HepG2 (cell line): ENCODE data around the gene ROM1. TPM values are rescaled to one million over a fixed set of nuclear protein-coding genes. Genes with fewer than 3 reads are reported as not detected.

Experiments
- AGO2 ChIP-seq: fragments of 200-400 bp; formaldehyde crosslinking; optimal IDR thresholded peaks from 2 replicates; pipeline ENCODE3; 2017; ENCODE audit warnings: mild to moderate bottlenecking, low read depth, low read length, moderate library complexity
- DMAP1 ChIP-seq: IDR thresholded peaks from 2 replicates; pipeline ENCODE4 v1.6.1; 2016
- HDAC6 ChIP-seq: fragments of 200-600 bp; sonication (generic); IDR thresholded peaks from 2 replicates; pipeline ENCODE4 v1.7.0; 2017; ENCODE audit warnings: mild to moderate bottlenecking, antibody characterized with exemption, low read length, low read depth
- HOXA9 ChIP-seq: sonication (generic); formaldehyde crosslinking; IDR thresholded peaks from 2 replicates; pipeline ENCODE4 v1.8.1; 2022; ENCODE audit warnings: missing genetic modification reagents, mild to moderate bottlenecking, moderate library complexity, borderline replicate concordance
- IKZF1 ChIP-seq: fragments of 450-650 bp; IDR thresholded peaks from 2 replicates; pipeline ENCODE4 v1.7.1; 2016
- KMT2B ChIP-seq: IDR thresholded peaks from 2 replicates; pipeline ENCODE4 v1.6.1; 2016; ENCODE audit warnings: missing genetic modification reagents, missing compliant biosample characterization
- MED13 ChIP-seq: sonication (generic); formaldehyde crosslinking; IDR thresholded peaks from 2 replicates; pipeline ENCODE4 v1.5.0; 2020; ENCODE audit warnings: missing genetic modification reagents
- NBN ChIP-seq: fragments of 450-650 bp; conservative IDR thresholded peaks from 2 replicates; pipeline ENCODE4 v1.6.1; 2017
- NCOA1 ChIP-seq: sonication (generic); formaldehyde crosslinking; IDR thresholded peaks from 2 replicates; pipeline ENCODE4 v1.9.0; 2021; ENCODE audit warnings: missing genetic modification reagents
- REL ChIP-seq: sonication (generic); formaldehyde crosslinking; conservative IDR thresholded peaks from 2 replicates; pipeline ENCODE4 v1.8.0; 2022; ENCODE audit warnings: mild to moderate bottlenecking, missing genetic modification reagents, moderate library complexity
- REXO4 ChIP-seq: sonication (generic); formaldehyde crosslinking; IDR thresholded peaks from 2 replicates; pipeline ENCODE4 v1.8.0; 2022; ENCODE audit warnings: missing genetic modification reagents, mild to moderate bottlenecking, borderline replicate concordance
- SOX6 ChIP-seq, 2 experiments: fragments of 450-650 bp in 1 of 2; sonication (generic) in 1 of 2; formaldehyde crosslinking in 1 of 2; IDR thresholded peaks; 2 replicates each; pipeline versions ENCODE4 v1.4.0 to v1.6.1; 2017 to 2020; ENCODE audit warnings: antibody characterized with exemption in 1 of 2, mild to moderate bottlenecking in 1 of 2, missing genetic modification reagents in 1 of 2
- ZFY ChIP-seq: sonication (generic); formaldehyde crosslinking; IDR thresholded peaks from 2 replicates; pipeline ENCODE4 v1.4.0; 2020; ENCODE audit warnings: missing genetic modification reagents
- ZNF138 ChIP-seq: sonication (generic); formaldehyde crosslinking; IDR thresholded peaks from 2 replicates; pipeline ENCODE4 v1.5.0; 2020; ENCODE audit warnings: mild to moderate bottlenecking, low read depth, missing genetic modification reagents
- ZNF496 ChIP-seq: sonication (generic); formaldehyde crosslinking; IDR thresholded peaks from 2 replicates; pipeline ENCODE4 v1.8.1; 2023; ENCODE audit warnings: mild to moderate bottlenecking, moderate library complexity, missing genetic modification reagents; ENCODE audit not compliant: insufficient replicate concordance
- ZNF510 ChIP-seq: sonication (generic); formaldehyde crosslinking; IDR thresholded peaks from 2 replicates; pipeline ENCODE4 v1.4.0; 2020; ENCODE audit warnings: low read depth, mild to moderate bottlenecking, missing genetic modification reagents
- ZSCAN12 ChIP-seq: sonication (generic); formaldehyde crosslinking; IDR thresholded peaks from 2 replicates; pipeline ENCODE4 v1.9.0; 2021; ENCODE audit warnings: mild to moderate bottlenecking, missing genetic modification reagents
- polyA plus RNA-seq, 8 experiments: library from polyadenylated mRNA; depleted of rRNA in 3 of 8; stranded (reverse) in 7 of 8; unstranded in 1 of 8; fragments of >200 nt; fragmentation: Illumina TruSeq in 4 of 8; extraction: Trizol in 4 of 8; gene quantifications; 2 replicates each; pipeline versions ENCODE4 v1.2.1 to v1.2.3, GENCODE V29; 2011 to 2016; ENCODE audit warnings: low read depth in 4 of 8, missing spikeins in 1 of 8, mixed read lengths in 1 of 8; ENCODE audit not compliant: insufficient read depth in 1 of 8
- total RNA-seq, 5 experiments: library from RNA; depleted of rRNA; stranded (reverse); fragments of >200 nt; fragmentation: Illumina TruSeq; extraction: Trizol; gene quantifications; 2 replicates each; pipeline ENCODE4 v1.2.3, GENCODE V29; 2016; ENCODE audit warnings: low read depth in 1 of 5
- TF ChIP-seq, protein P1 (sequence below): sonication (generic); formaldehyde crosslinking; IDR thresholded peaks from 2 replicates; pipeline ENCODE4 v1.5.0; 2020; ENCODE audit warnings: mild to moderate bottlenecking, missing genetic modification reagents
- TF ChIP-seq, protein P2 (sequence below): sonication (generic); formaldehyde crosslinking; IDR thresholded peaks from 2 replicates; pipeline ENCODE4 v1.8.1; 2023; ENCODE audit warnings: mild to moderate bottlenecking, missing genetic modification reagents
- TF ChIP-seq, protein P3 (sequence below): sonication (generic); formaldehyde crosslinking; conservative IDR thresholded peaks from 2 replicates; pipeline ENCODE4 v1.4.0; 2020; ENCODE audit warnings: missing genetic modification reagents
- TF ChIP-seq, protein P4 (sequence below): sonication (generic); formaldehyde crosslinking; IDR thresholded peaks from 2 replicates; pipeline ENCODE4 v1.5.0; 2020; ENCODE audit warnings: mild to moderate bottlenecking, missing genetic modification reagents, borderline replicate concordance

ROM1 gene
- total and polyA plus RNA-seq, 2 of the 13 experiments (the other 11 are each of a cell fraction or from before 2014, with no cell fraction given): 1.2 to 2.4 TPM

DNA sequence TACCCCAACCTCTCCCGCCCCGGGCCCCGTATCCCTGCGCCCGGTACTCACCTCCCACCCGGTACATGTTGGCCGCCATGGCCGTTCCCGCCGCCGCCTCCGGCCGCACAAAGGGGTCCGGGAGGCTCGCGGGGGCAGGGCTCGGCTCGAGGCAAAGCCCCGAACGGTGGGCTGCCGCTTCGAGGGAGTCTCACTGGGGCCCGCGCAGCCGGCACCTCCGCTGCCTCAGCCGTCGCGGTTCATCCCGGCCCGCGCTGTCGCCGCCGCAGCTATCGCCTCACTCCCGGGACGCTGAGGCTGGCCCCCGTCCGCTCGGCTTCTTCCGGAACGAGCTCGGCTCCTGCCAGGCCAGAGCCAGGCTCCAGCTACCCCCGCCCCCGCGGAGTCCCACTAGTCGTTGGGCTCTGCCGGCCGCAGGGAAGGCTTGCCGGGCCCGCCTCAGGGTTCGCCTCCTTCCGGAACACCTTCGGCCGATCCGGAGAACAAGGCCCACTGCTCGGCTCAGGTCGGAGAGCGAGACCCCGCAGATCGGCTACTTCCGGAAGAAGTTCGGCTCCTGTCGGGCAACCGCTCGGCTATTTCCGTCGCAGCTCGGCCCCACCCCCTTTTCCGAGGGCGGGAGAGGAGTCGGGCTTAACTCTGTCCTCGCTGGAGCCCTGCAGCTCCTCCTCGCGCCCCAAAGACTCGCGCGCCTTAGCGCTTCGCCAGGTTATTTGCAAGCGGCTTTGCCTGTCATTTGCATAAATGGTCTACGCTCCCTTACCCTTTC, 11.5 kb upstream of the ROM1 start, which contains the start of gene MTA2 (continued):
- TF ChIP-seq REL (CRISPR knock-in tag) (0 out of 2 replicates have a peak, but pooled peaks have one; percentile 61), ZNF138 (CRISPR knock-in tag) (no peak), HDAC6 (no peak), HOXA9 (CRISPR knock-in tag) (peak; percentile 90; the same call in 1 of the 2 replicates), ZNF496 (CRISPR knock-in tag) (no peak), ZNF510 (CRISPR knock-in tag) (no peak), ZFY (CRISPR knock-in tag) (peak; percentile 85), DMAP1 (CRISPR knock-in tag) (peak; percentile 74), AGO2 (peak; percentile 94), ZSCAN12 (CRISPR knock-in tag) (no peak), NCOA1 (CRISPR knock-in tag) (peak; percentile 75; the same call in 1 of the 2 replicates), NBN (no peak), REXO4 (CRISPR knock-in tag) (no peak), IKZF1 (no peak), KMT2B (no peak), SOX6 (IDR thresholded peaks at IDR 0.05) (no peak), SOX6 (CRISPR knock-in tag; IDR thresholded peaks at IDR 0.05) (no peak), MED13 (CRISPR knock-in tag) (no peak)
- TF ChIP-seq, protein P1, sequence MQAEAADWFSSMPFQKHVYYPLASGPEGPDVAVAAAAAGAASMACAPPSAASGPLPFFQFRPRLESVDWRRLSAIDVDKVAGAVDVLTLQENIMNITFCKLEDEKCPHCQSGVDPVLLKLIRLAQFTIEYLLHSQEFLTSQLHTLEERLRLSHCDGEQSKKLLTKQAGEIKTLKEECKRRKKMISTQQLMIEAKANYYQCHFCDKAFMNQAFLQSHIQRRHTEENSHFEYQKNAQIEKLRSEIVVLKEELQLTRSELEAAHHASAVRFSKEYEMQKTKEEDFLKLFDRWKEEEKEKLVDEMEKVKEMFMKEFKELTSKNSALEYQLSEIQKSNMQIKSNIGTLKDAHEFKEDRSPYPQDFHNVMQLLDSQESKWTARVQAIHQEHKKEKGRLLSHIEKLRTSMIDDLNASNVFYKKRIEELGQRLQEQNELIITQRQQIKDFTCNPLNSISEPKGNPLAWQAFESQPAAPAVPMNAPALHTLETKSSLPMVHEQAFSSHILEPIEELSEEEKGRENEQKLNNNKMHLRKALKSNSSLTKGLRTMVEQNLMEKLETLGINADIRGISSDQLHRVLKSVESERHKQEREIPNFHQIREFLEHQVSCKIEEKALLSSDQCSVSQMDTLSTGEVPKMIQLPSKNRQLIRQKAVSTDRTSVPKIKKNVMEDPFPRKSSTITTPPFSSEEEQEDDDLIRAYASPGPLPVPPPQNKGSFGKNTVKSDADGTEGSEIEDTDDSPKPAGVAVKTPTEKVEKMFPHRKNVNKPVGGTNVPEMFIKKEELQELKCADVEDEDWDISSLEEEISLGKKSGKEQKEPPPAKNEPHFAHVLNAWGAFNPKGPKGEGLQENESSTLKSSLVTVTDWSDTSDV (CRISPR knock-in tag): peak; percentile 80; the same call in 1 of the 2 replicates
- TF ChIP-seq, protein P2, sequence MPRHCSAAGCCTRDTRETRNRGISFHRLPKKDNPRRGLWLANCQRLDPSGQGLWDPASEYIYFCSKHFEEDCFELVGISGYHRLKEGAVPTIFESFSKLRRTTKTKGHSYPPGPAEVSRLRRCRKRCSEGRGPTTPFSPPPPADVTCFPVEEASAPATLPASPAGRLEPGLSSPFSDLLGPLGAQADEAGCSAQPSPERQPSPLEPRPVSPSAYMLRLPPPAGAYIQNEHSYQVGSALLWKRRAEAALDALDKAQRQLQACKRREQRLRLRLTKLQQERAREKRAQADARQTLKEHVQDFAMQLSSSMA: peak; percentile 75; the same call in 1 of the 2 replicates
- TF ChIP-seq, protein P3, sequence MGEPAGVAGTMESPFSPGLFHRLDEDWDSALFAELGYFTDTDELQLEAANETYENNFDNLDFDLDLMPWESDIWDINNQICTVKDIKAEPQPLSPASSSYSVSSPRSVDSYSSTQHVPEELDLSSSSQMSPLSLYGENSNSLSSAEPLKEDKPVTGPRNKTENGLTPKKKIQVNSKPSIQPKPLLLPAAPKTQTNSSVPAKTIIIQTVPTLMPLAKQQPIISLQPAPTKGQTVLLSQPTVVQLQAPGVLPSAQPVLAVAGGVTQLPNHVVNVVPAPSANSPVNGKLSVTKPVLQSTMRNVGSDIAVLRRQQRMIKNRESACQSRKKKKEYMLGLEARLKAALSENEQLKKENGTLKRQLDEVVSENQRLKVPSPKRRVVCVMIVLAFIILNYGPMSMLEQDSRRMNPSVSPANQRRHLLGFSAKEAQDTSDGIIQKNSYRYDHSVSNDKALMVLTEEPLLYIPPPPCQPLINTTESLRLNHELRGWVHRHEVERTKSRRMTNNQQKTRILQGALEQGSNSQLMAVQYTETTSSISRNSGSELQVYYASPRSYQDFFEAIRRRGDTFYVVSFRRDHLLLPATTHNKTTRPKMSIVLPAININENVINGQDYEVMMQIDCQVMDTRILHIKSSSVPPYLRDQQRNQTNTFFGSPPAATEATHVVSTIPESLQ (CRISPR knock-in tag): no peak
- TF ChIP-seq, protein P4, sequence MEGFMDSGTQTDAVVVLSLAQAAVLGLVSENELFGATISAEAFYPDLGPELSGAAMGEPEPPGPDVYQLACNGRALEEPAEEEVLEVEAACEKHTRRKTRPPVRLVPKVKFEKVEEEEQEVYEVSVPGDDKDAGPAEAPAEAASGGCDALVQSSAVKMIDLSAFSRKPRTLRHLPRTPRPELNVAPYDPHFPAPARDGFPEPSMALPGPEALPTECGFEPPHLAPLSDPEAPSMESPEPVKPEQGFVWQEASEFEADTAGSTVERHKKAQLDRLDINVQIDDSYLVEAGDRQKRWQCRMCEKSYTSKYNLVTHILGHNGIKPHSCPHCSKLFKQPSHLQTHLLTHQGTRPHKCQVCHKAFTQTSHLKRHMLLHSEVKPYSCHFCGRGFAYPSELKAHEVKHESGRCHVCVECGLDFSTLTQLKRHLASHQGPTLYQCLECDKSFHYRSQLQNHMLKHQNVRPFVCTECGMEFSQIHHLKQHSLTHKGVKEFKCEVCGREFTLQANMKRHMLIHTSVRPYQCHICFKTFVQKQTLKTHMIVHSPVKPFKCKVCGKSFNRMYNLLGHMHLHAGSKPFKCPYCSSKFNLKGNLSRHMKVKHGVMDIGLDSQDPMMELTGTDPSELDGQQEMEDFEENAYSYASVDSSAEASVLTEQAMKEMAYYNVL: peak; percentile 26; the same call in 1 of the 2 replicates
